GM12864 (cell line): ENCODE measurements around the gene FIBCD1.

ENCODE experiments used
- DNase-seq: peaks from one replicate; pipeline ENCODE4 v3.0.0-alpha.2; 2011; ENCODE audit warnings: low read depth
- H3K4me3 ChIP-seq: 2 replicates; pipeline ENCODE4 v1.5.1; 2011; ENCODE audit warnings: mild to moderate bottlenecking, low read depth, low read length, control low read depth
- CTCF ChIP-seq: IDR thresholded peaks from 2 replicates; pipeline ENCODE4 v1.5.1; 2011; ENCODE audit warnings: low read depth, mild to moderate bottlenecking, moderate library complexity, low read length, control low read depth, inconsistent platforms; ENCODE audit errors: missing control alignments

Gene FIBCD1

GRCh38 chr9:130884111-130884531, 54.9 kb downstream of the FIBCD1 start:
- no peak for TF ChIP-seq CTCF
- H3K4me3 ChIP-seq = no peak overlapping the region
- no peak for DNase-seq

GRCh38 chr9:130883479-130883878, 55.6 kb downstream of the FIBCD1 start:
- DNase-seq = no peak
- H3K4me3 ChIP-seq = no peak overlapping the region
- no peak for TF ChIP-seq CTCF

- H3K4me3 ChIP-seq = no peak overlapping the region
- DNase-seq = no peak
- no peak for TF ChIP-seq CTCF
These were observed 56.3 kb downstream of the FIBCD1 start for GRCh38 chr9:130882696-130883225.

- TF ChIP-seq CTCF = no peak
- no peak for DNase-seq
- H3K4me3 ChIP-seq = no peak overlapping the region
These were observed 57.5 kb downstream of the FIBCD1 start for GRCh38 chr9:130881516-130881915.

- no peak for TF ChIP-seq CTCF
- DNase-seq = no peak
These were observed 58.3 kb downstream of the FIBCD1 start for GRCh38 chr9:130880599-130881220.

GRCh38 chr9:130879863-130880411, 59.1 kb downstream of the FIBCD1 start:
- DNase-seq = no peak
- H3K4me3 ChIP-seq = no peak overlapping the region
- no peak for TF ChIP-seq CTCF

More at GRCh38 chr9:130880599-130881220, 58.3 kb downstream of the FIBCD1 start:
- no peak overlapping the region for H3K4me3 ChIP-seq

GRCh38 chr9:130878295-130878694, 60.8 kb downstream of the FIBCD1 start:
- no peak for TF ChIP-seq CTCF
- H3K4me3 ChIP-seq = no peak overlapping the region
- no peak for DNase-seq
